Epithelial cell of proximal tubule (primary cell): ENCODE measurements around the gene S1PR3. TPM values are rescaled to one million over a fixed set of nuclear protein-coding genes. Genes with fewer than 3 reads are reported as not detected.
"Not testable (repeated sequence)": the region's sequence is repeated elsewhere in the genome, so short reads cannot be mapped to it uniquely, and the experiment has no call there.

Experiments used
- DNase-seq: peaks from one replicate; pipeline ENCODE4 v3.0.0-alpha.2; 2011; ENCODE audit warnings: low read depth
- H3K4me3 ChIP-seq: 2 replicates; pipeline ENCODE4 v1.5.1; 2011; ENCODE audit warnings: low read depth, mild to moderate bottlenecking, low read length
- total RNA-seq: library from RNA; depleted of rRNA; stranded (reverse); fragments of >200 nt; gene quantifications from 2 replicates; pipeline ENCODE4 v1.2.3, GENCODE V29; 2015
- TF ChIP-seq, protein P1 (sequence below): conservative IDR thresholded peaks from 2 replicates; pipeline ENCODE4 v1.5.1; 2012; ENCODE audit warnings: low read depth, mild to moderate bottlenecking, low read length

The S1PR3 gene
- 2.6 and 4.2 TPM in 2 replicates for total RNA-seq

DNA sequence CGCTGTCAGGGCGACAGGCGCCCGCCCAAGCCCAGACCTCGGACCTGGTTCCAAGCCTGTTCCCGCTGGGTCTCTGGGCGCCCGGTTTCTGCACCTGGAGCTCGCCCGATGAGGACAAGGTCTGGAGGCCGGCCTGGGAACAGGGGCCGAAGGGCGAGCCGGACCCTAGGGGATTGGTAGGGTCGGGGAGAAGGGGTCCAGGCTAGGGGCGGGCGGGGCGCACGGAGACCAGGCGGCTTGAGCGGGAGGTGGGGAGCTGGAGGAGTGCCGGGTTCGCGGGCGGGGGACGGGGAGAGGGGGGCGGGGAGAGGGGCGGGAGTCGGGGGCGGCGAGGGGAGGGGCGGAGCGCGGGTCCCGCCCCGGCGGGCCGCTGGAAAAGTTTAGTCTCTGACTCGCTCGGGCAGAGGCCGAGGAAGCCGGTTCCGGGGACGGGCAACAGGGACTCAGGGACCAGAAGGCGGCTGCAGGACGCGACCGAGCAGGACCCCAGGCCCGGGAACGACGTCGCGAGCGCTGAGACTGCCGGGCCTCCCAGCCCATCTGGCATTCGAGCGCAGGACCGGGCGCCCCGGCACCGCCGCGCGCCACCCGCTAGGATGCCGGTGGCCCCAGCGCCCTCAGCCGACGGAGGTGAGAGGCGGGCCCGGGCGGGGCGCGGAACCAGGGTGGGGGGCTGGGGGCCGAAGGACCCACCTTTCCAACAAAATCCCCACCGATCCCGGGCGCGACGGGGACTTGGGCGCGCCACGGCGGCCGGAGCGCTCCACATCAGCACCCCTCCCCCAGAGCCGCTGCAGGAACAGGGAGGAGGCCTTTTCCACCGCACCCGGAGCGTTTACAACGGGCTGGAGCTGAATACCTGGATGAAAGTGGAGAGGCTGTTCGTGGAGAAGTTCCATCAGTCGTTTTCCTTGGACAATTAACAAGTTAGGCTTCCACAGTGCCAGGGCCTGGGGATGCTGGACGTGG lies at the start of gene S1PR3:
TSS of gene S1PR3 (plus strand) at position 403 of the 969 bp plus-strand sequence. CDS start 9,733 bp downstream, outside the sequence.
- DNase-seq = no peak
- TF ChIP-seq, protein P1, sequence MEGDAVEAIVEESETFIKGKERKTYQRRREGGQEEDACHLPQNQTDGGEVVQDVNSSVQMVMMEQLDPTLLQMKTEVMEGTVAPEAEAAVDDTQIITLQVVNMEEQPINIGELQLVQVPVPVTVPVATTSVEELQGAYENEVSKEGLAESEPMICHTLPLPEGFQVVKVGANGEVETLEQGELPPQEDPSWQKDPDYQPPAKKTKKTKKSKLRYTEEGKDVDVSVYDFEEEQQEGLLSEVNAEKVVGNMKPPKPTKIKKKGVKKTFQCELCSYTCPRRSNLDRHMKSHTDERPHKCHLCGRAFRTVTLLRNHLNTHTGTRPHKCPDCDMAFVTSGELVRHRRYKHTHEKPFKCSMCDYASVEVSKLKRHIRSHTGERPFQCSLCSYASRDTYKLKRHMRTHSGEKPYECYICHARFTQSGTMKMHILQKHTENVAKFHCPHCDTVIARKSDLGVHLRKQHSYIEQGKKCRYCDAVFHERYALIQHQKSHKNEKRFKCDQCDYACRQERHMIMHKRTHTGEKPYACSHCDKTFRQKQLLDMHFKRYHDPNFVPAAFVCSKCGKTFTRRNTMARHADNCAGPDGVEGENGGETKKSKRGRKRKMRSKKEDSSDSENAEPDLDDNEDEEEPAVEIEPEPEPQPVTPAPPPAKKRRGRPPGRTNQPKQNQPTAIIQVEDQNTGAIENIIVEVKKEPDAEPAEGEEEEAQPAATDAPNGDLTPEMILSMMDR = no peak
- peak within 1 kb of the TSS; percentile 67 for H3K4me3 ChIP-seq

DNA sequence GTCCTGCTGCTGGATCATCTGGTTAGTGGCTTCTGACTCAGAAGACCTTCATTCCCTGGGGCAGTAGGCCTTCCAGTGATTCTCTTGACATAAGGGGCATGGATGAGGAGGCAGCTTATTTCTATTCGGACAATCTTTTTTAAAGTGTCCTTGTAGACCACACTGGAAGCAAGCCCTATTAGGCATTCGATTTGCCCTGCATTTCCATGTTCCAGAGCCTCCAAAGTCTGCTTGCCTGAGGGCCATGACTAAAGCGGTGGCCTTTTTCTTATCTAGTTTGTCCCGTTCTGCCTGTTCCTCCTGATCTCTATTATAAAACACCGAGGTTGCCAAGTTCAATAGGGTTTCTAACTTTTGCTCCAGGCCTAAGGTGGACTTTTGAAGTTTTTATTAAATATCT lies 49.7 kb upstream of the S1PR3 start:
- not testable (repeated sequence) for DNase-seq, H3K4me3 ChIP-seq

DNA sequence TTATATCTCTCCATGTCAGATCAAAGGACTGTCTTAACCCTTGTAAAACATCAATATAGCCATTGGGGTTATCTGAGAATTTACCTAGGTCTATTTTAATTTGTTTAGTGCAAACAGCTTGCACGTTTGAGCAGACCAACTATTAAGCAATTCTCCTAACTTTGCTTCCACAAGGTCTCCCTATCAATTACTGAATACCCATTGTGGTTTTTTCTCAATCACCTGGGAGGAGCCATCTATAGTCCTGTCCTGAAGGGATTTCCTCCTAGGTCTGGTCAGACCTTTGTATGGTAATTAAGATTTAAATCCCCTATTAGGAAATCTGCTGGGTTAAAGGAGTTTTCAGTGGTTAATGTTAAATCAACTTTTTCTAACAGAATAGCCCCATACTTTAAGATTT lies 48.9 kb upstream of the S1PR3 start:
- no peak for DNase-seq
- no peak overlapping the region for H3K4me3 ChIP-seq
- TF ChIP-seq, protein P1 = no peak

DNA sequence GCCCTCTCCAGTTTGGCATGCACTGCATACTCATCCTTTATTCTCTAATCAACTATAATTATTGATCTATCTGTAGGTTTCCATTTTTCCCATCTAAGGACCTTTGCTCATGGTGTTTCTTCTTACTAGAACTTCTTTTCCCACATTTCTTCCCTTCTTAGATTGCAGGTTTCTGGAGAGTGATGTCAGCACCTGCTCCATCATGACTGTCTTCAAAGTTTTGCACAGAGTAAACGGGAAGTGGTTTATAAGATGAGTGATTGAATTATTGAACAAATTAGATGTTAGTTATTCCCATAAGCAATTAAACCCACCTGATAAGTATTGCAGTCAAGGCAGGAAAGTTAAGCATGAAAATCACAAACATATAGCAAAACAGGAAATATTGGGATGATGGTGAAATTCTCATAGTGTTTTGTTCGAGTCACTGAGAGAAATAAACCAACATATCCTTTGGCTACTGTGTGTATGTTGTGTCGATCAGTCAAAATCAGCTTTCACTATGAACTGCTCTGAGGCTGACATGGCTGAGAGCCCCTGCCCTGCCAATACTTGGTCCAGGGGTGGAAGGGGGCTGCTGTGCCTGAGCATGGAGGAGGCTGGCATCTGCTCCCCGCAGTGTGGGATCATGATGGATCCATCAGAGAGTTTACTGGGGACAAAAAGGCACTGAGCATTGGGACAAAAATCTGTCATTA lies 45.5 kb upstream of the S1PR3 start:
- no peak for DNase-seq
- no peak overlapping the region for H3K4me3 ChIP-seq
- TF ChIP-seq, protein P1 = no peak

DNA sequence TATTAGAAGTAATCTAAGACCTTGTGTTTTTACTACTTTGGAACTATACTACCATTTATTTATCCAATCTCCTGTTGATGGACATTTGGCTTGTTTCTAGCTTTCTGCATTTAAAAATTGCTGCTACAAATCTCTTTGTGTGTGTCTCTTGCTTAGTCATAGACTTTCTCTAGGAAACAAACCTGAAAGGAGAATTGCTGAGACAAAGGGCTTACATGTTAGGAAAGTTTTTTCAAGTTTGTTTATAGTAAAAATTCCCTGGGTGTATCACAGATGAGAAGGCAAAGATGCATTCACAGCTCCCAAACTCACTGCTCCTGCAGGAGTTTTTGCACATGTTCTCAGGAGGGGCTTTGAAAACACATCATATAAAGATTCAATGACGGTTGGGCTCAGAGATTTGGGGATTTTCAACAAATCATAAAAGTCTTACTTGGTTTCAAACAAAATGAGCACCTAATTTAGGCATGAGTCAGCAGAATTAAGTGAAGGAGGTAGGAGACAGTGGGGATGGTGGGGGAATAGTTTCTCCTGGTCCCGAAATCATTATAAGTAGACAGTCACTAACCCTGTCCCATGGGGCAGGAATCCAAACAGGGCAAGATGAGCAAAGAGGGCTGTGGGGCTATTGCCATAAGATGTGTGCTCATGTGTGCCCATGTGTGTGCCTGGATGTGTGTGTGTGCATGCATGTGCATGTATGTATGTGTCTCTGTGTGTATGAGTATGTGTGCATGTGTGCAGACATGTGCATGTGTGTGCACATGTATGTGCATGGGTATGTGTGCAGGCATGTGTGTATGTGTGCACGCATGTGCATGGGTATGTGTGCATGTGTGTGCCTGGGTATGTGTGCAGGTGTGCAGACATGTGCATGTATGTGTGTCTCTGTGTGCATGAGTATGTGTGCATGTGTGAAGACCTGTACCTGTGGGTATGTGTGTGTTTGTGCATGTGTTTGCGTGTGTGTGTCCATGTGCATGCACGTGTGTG lies 43.4 kb upstream of the S1PR3 start:
- no peak for DNase-seq
- no peak overlapping the region for H3K4me3 ChIP-seq
- TF ChIP-seq, protein P1 = no peak

DNA sequence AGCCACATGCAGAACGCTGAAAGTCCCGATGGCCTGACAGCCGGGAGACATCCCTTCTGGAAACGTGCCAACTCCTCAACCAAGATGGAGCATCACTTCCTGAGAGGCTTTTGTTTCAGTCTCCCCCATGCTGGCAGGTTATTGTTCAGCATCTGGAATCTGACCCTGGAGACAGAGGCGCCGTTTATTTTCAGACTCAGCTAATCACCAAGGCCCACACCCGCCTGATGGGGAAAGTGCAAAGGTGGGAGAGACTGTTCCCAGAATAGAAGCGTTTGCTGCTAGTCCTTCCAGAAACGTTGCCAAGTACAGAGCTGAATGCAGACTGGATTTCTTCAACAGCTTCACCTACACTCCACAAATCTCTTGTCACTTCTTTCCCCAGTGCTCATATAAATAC lies 41.8 kb upstream of the S1PR3 start:
- no peak for DNase-seq
- no peak overlapping the region for H3K4me3 ChIP-seq
- TF ChIP-seq, protein P1 = no peak
